ENCODE data around the gene CMTR2. TPM values are rescaled to one million over a fixed set of nuclear protein-coding genes. Genes with fewer than 3 reads are reported as not detected.
A peak's percentile ranks its signal among the peaks of the same experiment; 100 is the strongest.

Gene CMTR2, protein sequence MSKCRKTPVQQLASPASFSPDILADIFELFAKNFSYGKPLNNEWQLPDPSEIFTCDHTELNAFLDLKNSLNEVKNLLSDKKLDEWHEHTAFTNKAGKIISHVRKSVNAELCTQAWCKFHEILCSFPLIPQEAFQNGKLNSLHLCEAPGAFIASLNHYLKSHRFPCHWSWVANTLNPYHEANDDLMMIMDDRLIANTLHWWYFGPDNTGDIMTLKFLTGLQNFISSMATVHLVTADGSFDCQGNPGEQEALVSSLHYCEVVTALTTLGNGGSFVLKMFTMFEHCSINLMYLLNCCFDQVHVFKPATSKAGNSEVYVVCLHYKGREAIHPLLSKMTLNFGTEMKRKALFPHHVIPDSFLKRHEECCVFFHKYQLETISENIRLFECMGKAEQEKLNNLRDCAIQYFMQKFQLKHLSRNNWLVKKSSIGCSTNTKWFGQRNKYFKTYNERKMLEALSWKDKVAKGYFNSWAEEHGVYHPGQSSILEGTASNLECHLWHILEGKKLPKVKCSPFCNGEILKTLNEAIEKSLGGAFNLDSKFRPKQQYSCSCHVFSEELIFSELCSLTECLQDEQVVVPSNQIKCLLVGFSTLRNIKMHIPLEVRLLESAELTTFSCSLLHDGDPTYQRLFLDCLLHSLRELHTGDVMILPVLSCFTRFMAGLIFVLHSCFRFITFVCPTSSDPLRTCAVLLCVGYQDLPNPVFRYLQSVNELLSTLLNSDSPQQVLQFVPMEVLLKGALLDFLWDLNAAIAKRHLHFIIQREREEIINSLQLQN
- total RNA-seq: 35.1 and 42.7 TPM in 2 replicates

DNA sequence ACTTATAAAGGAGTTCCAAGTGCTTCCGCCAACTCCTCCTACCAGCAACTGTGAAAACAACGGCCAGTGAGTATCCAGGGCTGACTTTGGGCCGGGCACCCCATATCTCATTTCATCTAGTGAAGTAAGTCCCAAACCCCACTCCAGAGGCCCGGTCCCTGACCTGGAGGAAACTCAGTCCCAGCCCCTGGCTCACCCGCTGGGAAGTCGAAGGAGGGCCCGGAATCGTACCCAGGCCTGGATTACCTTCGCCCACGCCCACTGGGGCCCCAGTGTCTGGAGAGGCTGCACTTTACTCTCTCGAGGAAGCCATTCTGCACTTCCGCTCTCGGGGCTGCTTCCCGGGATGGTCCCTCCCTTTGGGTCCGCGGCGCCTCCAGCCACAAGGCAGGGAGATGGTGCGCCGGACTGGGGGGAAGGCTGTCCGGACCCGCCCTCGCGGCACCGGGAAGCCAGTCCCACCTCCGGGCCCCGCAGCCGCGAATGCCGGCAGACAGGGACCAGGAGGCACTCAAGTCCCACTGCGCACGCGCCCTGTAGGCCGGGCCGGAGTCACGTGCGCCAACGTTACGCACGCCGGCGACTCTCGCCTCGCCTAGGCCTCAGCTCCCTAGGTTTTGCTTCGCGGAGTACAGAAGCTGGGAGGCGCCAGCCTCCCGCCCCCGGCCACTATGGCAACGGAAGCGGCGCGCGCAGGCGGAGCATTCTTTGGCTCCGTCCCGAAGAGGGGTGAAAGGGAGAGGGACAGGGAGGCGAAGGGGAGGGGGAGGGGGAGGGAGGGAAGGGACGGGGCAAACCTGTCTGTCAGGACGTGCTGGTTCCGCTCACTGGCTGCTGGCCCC is at the start of gene CMTR2:
Gene CMTR2 (minus strand): TSS at position 513 of the 842 bp plus-strand sequence. CDS start 3,482 bp downstream, outside the sequence.
- DNase-seq (ENCODE audit: low read depth): peak; percentile 98
- peak within 1 kb of the TSS; percentile 63 for H3K4me3 ChIP-seq (ENCODE audit: low read depth, low read length)
- TF ChIP-seq, protein P1, sequence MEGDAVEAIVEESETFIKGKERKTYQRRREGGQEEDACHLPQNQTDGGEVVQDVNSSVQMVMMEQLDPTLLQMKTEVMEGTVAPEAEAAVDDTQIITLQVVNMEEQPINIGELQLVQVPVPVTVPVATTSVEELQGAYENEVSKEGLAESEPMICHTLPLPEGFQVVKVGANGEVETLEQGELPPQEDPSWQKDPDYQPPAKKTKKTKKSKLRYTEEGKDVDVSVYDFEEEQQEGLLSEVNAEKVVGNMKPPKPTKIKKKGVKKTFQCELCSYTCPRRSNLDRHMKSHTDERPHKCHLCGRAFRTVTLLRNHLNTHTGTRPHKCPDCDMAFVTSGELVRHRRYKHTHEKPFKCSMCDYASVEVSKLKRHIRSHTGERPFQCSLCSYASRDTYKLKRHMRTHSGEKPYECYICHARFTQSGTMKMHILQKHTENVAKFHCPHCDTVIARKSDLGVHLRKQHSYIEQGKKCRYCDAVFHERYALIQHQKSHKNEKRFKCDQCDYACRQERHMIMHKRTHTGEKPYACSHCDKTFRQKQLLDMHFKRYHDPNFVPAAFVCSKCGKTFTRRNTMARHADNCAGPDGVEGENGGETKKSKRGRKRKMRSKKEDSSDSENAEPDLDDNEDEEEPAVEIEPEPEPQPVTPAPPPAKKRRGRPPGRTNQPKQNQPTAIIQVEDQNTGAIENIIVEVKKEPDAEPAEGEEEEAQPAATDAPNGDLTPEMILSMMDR (IDR thresholded peaks at IDR 0.05; ENCODE audit: insufficient read depth, low read depth, low read length): peak; percentile 12

DNA sequence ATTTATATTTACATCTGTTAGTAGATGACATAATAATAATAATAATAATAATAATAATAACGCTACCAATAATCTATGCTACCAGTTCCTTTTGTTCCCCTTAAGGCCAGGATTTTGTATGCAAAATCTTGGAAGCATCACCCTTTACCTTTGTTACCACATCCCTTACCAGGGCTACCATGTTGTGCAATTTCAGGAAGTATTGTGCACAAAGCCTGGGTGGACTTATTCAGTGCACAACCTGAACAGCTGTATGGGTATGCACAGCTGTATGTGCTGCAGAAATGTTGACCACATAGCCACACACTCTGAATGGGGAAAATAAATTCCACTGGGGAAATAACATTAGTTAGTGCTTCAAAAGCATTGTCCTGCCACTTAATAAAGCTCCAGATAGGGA is 49.4 kb upstream of the CMTR2 start:
- DNase-seq (ENCODE audit: low read depth): no peak
- TF ChIP-seq, protein P1 (IDR thresholded peaks at IDR 0.05; ENCODE audit: insufficient read depth, low read depth, low read length): no peak
- H3K4me3 ChIP-seq (ENCODE audit: low read depth, low read length): no peak overlapping the region

DNA sequence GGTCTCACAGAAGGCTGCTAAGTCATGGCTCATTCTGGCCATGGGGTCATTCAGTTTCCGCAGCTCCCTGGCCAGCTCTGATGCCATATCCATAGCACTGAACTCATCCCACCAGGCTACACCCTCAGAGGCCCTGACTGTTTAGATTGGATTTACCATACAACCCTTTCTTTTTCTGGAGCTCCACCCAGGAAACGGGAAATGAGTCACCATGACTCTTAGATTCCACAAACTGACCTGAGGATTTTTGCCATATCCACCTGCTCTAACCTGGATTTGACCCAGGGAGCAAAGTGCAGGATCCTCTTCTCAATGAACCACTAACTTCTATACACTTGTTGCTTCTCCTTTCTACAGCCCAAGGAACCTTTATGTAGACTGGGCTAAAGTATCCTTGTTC is 49.0 kb upstream of the CMTR2 start:
- TF ChIP-seq, protein P1 (IDR thresholded peaks at IDR 0.05; ENCODE audit: insufficient read depth, low read depth, low read length): no peak

DNA sequence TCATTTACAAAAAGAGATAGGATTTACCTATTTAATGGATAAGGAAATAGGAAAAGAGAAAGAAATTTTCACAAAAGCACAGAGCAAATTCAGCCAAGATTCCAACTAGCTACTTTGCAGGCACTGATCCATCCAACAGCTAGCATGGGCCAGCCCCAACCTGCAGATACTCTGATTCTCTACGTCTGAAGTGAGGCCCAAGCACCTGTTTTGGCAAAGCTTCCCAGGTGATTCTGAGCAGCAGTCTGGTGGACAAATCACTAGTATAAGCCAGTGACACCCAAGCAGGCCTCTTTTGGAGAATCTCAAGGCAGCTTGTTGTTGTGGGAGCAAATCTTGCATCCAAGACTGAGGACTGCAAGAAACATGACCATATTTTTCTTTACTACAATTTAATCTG is 48.4 kb upstream of the CMTR2 start:
- TF ChIP-seq, protein P1 (IDR thresholded peaks at IDR 0.05; ENCODE audit: insufficient read depth, low read depth, low read length): no peak
- no peak overlapping the region for H3K4me3 ChIP-seq (ENCODE audit: low read depth, low read length)
- DNase-seq (ENCODE audit: low read depth): no peak

More for the DNA sequence above, 49.0 kb upstream of the CMTR2 start:
- H3K4me3 ChIP-seq (ENCODE audit: low read depth, low read length): no peak overlapping the region
- no peak for DNase-seq (ENCODE audit: low read depth)

DNA sequence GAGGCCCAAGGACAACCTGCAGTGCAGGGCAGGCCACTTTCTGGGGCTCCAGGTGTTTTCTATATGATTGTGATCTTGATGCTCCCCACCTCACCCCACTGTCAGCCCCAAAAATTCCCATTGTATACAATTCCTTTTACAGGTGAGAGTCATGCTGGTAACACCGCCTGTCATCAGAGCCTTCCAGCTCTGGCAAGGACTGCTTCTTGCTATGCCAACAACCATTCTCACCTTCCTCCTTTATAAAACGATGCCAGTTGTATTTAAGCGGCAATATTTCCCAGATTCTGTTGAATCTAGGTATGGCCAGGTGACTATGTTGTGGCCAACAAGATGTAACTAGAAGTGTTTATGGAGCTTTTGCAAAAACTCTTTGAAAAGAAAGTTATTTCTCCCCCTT is 38.9 kb upstream of the CMTR2 start:
- no peak overlapping the region for H3K4me3 ChIP-seq (ENCODE audit: low read depth, low read length)
- TF ChIP-seq, protein P1 (IDR thresholded peaks at IDR 0.05; ENCODE audit: insufficient read depth, low read depth, low read length): no peak
- DNase-seq (ENCODE audit: low read depth): no peak

DNA sequence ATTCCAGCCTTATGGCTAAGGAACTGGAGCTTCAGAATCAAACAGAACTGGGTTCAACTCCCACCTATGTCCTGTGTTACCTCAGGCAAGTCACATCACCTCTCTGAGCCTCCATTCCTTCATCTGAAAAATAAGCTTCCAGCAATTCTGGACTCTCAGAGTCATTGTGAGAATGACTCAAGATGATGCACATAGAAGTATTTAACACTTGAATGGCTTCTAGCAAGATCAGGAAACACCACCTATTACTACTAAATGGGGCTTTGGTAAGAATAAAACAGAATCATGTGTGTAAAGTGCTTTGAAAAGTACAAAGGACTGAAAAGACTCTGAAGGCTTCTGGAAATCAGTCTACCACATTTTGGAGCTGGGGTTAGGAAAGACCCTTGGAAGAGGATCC is 38.5 kb upstream of the CMTR2 start:
- TF ChIP-seq, protein P1 (IDR thresholded peaks at IDR 0.05; ENCODE audit: insufficient read depth, low read depth, low read length): no peak
- no peak for DNase-seq (ENCODE audit: low read depth)
- H3K4me3 ChIP-seq (ENCODE audit: low read depth, low read length): no peak overlapping the region
